Colonic mucosa (tissue), 4 donors: ENCODE results near the gene PARP12. TPM values are rescaled to one million over a fixed set of nuclear protein-coding genes. Genes with fewer than 3 reads are reported as not detected.

ENCODE experiments used
- DNase-seq: peaks from one replicate; pipeline ENCODE4 v3.0.0-alpha.2; 2020
- H3K27ac ChIP-seq: fragments of 200-600 bp; one replicate; pipeline ENCODE4 v1.8.0; 2021
- H3K27me3 ChIP-seq: fragments of 200-600 bp; one replicate; pipeline ENCODE4 v1.8.0; 2021
- H3K36me3 ChIP-seq: fragments of 200-600 bp; one replicate; pipeline ENCODE4 v1.8.0; 2021
- H3K4me1 ChIP-seq: fragments of 200-600 bp; one replicate; pipeline ENCODE4 v1.8.0; 2021; ENCODE audit warnings: mild to moderate bottlenecking
- H3K4me3 ChIP-seq: fragments of 200-600 bp; one replicate; pipeline ENCODE4 v1.8.0; 2021
- H3K9ac ChIP-seq, 2 donors: one replicate each; pipeline ENCODE4 v1.7.0; 2013; ENCODE audit warnings: control low read depth in 2 of 2, low read depth in 2 of 2, low read length in 2 of 2
- H3K9me3 ChIP-seq: fragments of 200-600 bp; one replicate; pipeline ENCODE4 v1.8.0; 2021
- CTCF ChIP-seq: fragments of 200-600 bp; IDR thresholded peaks from one replicate; pipeline ENCODE4 v1.8.0; 2022; ENCODE audit warnings: antibody characterized with exemption, mild to moderate bottlenecking
- intact Hi-C: fragments of 100-400 bp; cut with DNase I; formaldehyde crosslinking; loops from one replicate; pipeline ENCODE4 v1.14.1; 2022
- total RNA-seq, 2 donors: library from RNA; stranded (reverse); fragmentation: NEBNext Ultra II Directional in 1 of 2; extraction: Animal tissue kit (Norgen Biotek cat#: 25700) in 1 of 2; gene quantifications; one replicate each; pipeline ENCODE4 v1.2.1, GENCODE V29; 2021
- donor health status: healthy.
- donor health status: DM: no; HTN: no; CAD: no.
- donor health status: DM: no; HTN: no; CAD: no.

The PARP12 gene
- total RNA-seq, 2 donors from 2014 or later = 33.9 to 39.2 TPM

- Histone ChIP-seq H3K4me1 (peaks cover 1% of the 10 kb centered on the region), H3K9me3 (no peaks in the 10 kb centered on the region), H3K27ac (no peak overlapping the region), H3K36me3 (peaks cover 4% of the 10 kb centered on the region), H3K9ac (no peak overlapping the region), H3K4me3 (no peak overlapping the region), H3K27me3 (no peaks in the 10 kb centered on the region)
- intact Hi-C loops = loop anchor here (10.0 kb wide), 1 partner anchor 260 kb away; no protein-coding TSS in a partner anchor
- DNase-seq = no peak
- TF ChIP-seq CTCF = no peak
Measured at GRCh38 chr7:140054751-140055150, 8.0 kb downstream of the PARP12 start.

- no peak for TF ChIP-seq CTCF
- intact Hi-C loops = loop anchor here (10.0 kb wide), 1 partner anchor 261 kb away; no protein-coding TSS in a partner anchor
- H3K27ac ChIP-seq = no peak overlapping the region
- H3K4me3 ChIP-seq = no peak overlapping the region
- H3K27me3 ChIP-seq = no peaks in the 10 kb centered on the region
- peaks cover 4% of the 10 kb centered on the region for H3K36me3 ChIP-seq
- H3K9me3 ChIP-seq = no peaks in the 10 kb centered on the region
- DNase-seq = no peak
- H3K4me1 ChIP-seq = peaks cover 5% of the 10 kb centered on the region
- H3K9ac ChIP-seq = no peak overlapping the region
Measured at GRCh38 chr7:140053812-140054539, 8.8 kb downstream of the PARP12 start.

GRCh38 chr7:140051820-140052219 lies 10.9 kb downstream of the PARP12 start:
- H3K4me1 ChIP-seq = peaks cover 5% of the 10 kb centered on the region
- DNase-seq = no peak
- H3K36me3 ChIP-seq = peaks cover 4% of the 10 kb centered on the region
- no peaks in the 10 kb centered on the region for H3K9me3 ChIP-seq
- no peak overlapping the region for H3K9ac ChIP-seq
- no peak for TF ChIP-seq CTCF
- intact Hi-C loops = loop anchor here (10.0 kb wide), 1 partner anchor 263 kb away; no protein-coding TSS in a partner anchor
- no peak overlapping the region for H3K4me3 ChIP-seq
- H3K27ac ChIP-seq = no peak overlapping the region
- H3K27me3 ChIP-seq = no peaks in the 10 kb centered on the region

GRCh38 chr7:140050100-140050499 lies 12.7 kb downstream of the PARP12 start:
- H3K9me3 ChIP-seq = no peaks in the 10 kb centered on the region
- no peak for TF ChIP-seq CTCF
- no peak for DNase-seq
- H3K27me3 ChIP-seq = no peaks in the 10 kb centered on the region
- intact Hi-C loops = loop anchor here (10.0 kb wide), 1 partner anchor 265 kb away; no protein-coding TSS in a partner anchor
- H3K4me3 ChIP-seq = no peak overlapping the region
- peaks cover 5% of the 10 kb centered on the region for H3K4me1 ChIP-seq
- peak overlapping the region; percentile 84 for H3K27ac ChIP-seq
- no peak overlapping the region for H3K9ac ChIP-seq
- peaks cover 3% of the 10 kb centered on the region for H3K36me3 ChIP-seq

- no peak overlapping the region for H3K9ac ChIP-seq
- peak; percentile 75 for DNase-seq
- peak overlapping the region; percentile 84 for H3K27ac ChIP-seq
- no peak overlapping the region for H3K4me3 ChIP-seq
- no peaks in the 10 kb centered on the region for H3K36me3 ChIP-seq
- TF ChIP-seq CTCF = no peak
- intact Hi-C loops = loop anchor here (10.0 kb wide), 1 partner anchor 265 kb away; no protein-coding TSS in a partner anchor
- H3K27me3 ChIP-seq = no peaks in the 10 kb centered on the region
- peaks cover 5% of the 10 kb centered on the region for H3K4me1 ChIP-seq
- no peaks in the 10 kb centered on the region for H3K9me3 ChIP-seq
Measured at GRCh38 chr7:140049339-140050024, 13.3 kb downstream of the PARP12 start.
